ENCODE measurements around the gene TRAPPC2. TPM values are rescaled to one million over a fixed set of nuclear protein-coding genes. Genes with fewer than 3 reads are reported as not detected.
"Not testable (repeated sequence)": the region's sequence is repeated elsewhere in the genome, so short reads cannot be mapped to it uniquely, and the experiment has no call there.

The TRAPPC2 gene
- total RNA-seq, 1 donor from 2014 or later = 41.2 TPM

GRCh38 chrX:13748486-13748885 is 14.1 kb upstream of the TRAPPC2 start:
- DNase-seq (ENCODE audit: low spot score) = no peak

- DNase-seq (ENCODE audit: low spot score) = peak; percentile 44
Observed at GRCh38 chrX:13747836-13748235, 13.4 kb upstream of the TRAPPC2 start.

GRCh38 chrX:13742397-13743176 is 8.2 kb upstream of the TRAPPC2 start:
- DNase-seq (ENCODE audit: low spot score) = no peak

- no peak for DNase-seq (ENCODE audit: low spot score)
Observed at GRCh38 chrX:13741695-13742094, 7.3 kb upstream of the TRAPPC2 start.

GRCh38 chrX:13733506-13733905 is 914 bp downstream of the TRAPPC2 start:
- peak; percentile 3 for DNase-seq (ENCODE audit: low spot score)

- DNase-seq (ENCODE audit: low spot score) = no peak
Observed at GRCh38 chrX:13732246-13733067, 2.0 kb downstream of the TRAPPC2 start.

GRCh38 chrX:13730523-13730922 is 3.9 kb downstream of the TRAPPC2 start:
- DNase-seq (ENCODE audit: low spot score) = not testable (repeated sequence)

- not testable (repeated sequence) for DNase-seq (ENCODE audit: low spot score)
Observed at GRCh38 chrX:13726583-13726982, 7.8 kb downstream of the TRAPPC2 start.

GRCh38 chrX:13724878-13725277 is 9.5 kb downstream of the TRAPPC2 start:
- not testable (repeated sequence) for DNase-seq (ENCODE audit: low spot score)

GRCh38 chrX:13721819-13722519 is 12.5 kb downstream of the TRAPPC2 start:
- DNase-seq (ENCODE audit: low spot score) = peak; percentile 58

- no peak for DNase-seq (ENCODE audit: low spot score)
Observed at GRCh38 chrX:13721371-13721770, 13.0 kb downstream of the TRAPPC2 start.

- DNase-seq (ENCODE audit: low spot score) = no peak
Observed at GRCh38 chrX:13719192-13719856, 15.1 kb downstream of the TRAPPC2 start.

- DNase-seq (ENCODE audit: low spot score) = peak; percentile 57
Observed at GRCh38 chrX:13717700-13718472, 16.5 kb downstream of the TRAPPC2 start.

GRCh38 chrX:13716905-13717304 is 17.5 kb downstream of the TRAPPC2 start:
- no peak for DNase-seq (ENCODE audit: low spot score)

GRCh38 chrX:13716455-13716854 is 18.0 kb downstream of the TRAPPC2 start:
- DNase-seq (ENCODE audit: low spot score) = no peak

- no peak for DNase-seq (ENCODE audit: low spot score)
Observed at GRCh38 chrX:13711141-13711540, 23.3 kb downstream of the TRAPPC2 start.

GRCh38 chrX:13703589-13703988 is 30.8 kb downstream of the TRAPPC2 start:
- no peak for DNase-seq (ENCODE audit: low spot score)

GRCh38 chrX:13703135-13703534 is 31.3 kb downstream of the TRAPPC2 start:
- DNase-seq (ENCODE audit: low spot score) = no peak

GRCh38 chrX:13702111-13702789 is 32.2 kb downstream of the TRAPPC2 start:
- DNase-seq (ENCODE audit: low spot score) = no peak

- DNase-seq (ENCODE audit: low spot score) = no peak
Observed at GRCh38 chrX:13700380-13700779, 34.0 kb downstream of the TRAPPC2 start.

Data from umbilical cord (tissue), 2 donors.